ENCODE measurements around the gene PEF1. TPM values are rescaled to one million over a fixed set of nuclear protein-coding genes. Genes with fewer than 3 reads are reported as not detected.
"Not testable (repeated sequence)": the region's sequence is repeated elsewhere in the genome, so short reads cannot be mapped to it uniquely, and the experiment has no call there.

PEF1 gene
- total RNA-seq, 1 donor from 2014 or later: 66.3 TPM

GRCh38 chr1:31609514-31610118 lies 35.1 kb downstream of the PEF1 start:
- no peak for DNase-seq (ENCODE audit: low spot score)

GRCh38 chr1:31607360-31607759 lies 37.3 kb downstream of the PEF1 start:
- DNase-seq (ENCODE audit: low spot score): no peak

GRCh38 chr1:31605908-31606427 lies 38.7 kb downstream of the PEF1 start:
- no peak for DNase-seq (ENCODE audit: low spot score)

- no peak for DNase-seq (ENCODE audit: low spot score)
Measured at GRCh38 chr1:31602081-31602480, 42.6 kb downstream of the PEF1 start.

GRCh38 chr1:31600641-31601040 lies 44.0 kb downstream of the PEF1 start:
- no peak for DNase-seq (ENCODE audit: low spot score)

- no peak for DNase-seq (ENCODE audit: low spot score)
Measured at GRCh38 chr1:31598980-31599379, 45.7 kb downstream of the PEF1 start.

GRCh38 chr1:31596737-31597097 lies 48.0 kb downstream of the PEF1 start:
- DNase-seq (ENCODE audit: low spot score): no peak

- DNase-seq (ENCODE audit: low spot score): no peak
Measured at GRCh38 chr1:31595836-31596736, 48.6 kb downstream of the PEF1 start.

- peak; percentile 82 for DNase-seq (ENCODE audit: low spot score)
Measured at GRCh38 chr1:31593770-31594632, 50.7 kb downstream of the PEF1 start.

- DNase-seq (ENCODE audit: low spot score): no peak
Measured at GRCh38 chr1:31593136-31593665, 51.5 kb downstream of the PEF1 start.

- no peak for DNase-seq (ENCODE audit: low spot score)
Measured at GRCh38 chr1:31592132-31592531, 52.5 kb downstream of the PEF1 start.

GRCh38 chr1:31591425-31592093 lies 53.1 kb downstream of the PEF1 start:
- DNase-seq (ENCODE audit: low spot score): peak; percentile 69

- DNase-seq (ENCODE audit: low spot score): no peak
Measured at GRCh38 chr1:31588751-31589515, 55.7 kb downstream of the PEF1 start.

GRCh38 chr1:31587720-31588423 lies 56.8 kb downstream of the PEF1 start:
- no peak for DNase-seq (ENCODE audit: low spot score)

GRCh38 chr1:31587328-31587699 lies 57.4 kb downstream of the PEF1 start:
- DNase-seq (ENCODE audit: low spot score): not testable (repeated sequence)

GRCh38 chr1:31586376-31587327 lies 58.0 kb downstream of the PEF1 start:
- no peak for DNase-seq (ENCODE audit: low spot score)

- DNase-seq (ENCODE audit: low spot score): no peak
Measured at GRCh38 chr1:31585736-31586365, 58.8 kb downstream of the PEF1 start.

All from mucosa of gallbladder (tissue), 1 donor.